ENCODE results near the gene BSN.
A peak's percentile ranks its signal among the peaks of the same experiment; 100 is the strongest.
"Not testable (repeated sequence)": the region's sequence is repeated elsewhere in the genome, so short reads cannot be mapped to it uniquely, and the experiment has no call there.

Gene BSN

DNA sequence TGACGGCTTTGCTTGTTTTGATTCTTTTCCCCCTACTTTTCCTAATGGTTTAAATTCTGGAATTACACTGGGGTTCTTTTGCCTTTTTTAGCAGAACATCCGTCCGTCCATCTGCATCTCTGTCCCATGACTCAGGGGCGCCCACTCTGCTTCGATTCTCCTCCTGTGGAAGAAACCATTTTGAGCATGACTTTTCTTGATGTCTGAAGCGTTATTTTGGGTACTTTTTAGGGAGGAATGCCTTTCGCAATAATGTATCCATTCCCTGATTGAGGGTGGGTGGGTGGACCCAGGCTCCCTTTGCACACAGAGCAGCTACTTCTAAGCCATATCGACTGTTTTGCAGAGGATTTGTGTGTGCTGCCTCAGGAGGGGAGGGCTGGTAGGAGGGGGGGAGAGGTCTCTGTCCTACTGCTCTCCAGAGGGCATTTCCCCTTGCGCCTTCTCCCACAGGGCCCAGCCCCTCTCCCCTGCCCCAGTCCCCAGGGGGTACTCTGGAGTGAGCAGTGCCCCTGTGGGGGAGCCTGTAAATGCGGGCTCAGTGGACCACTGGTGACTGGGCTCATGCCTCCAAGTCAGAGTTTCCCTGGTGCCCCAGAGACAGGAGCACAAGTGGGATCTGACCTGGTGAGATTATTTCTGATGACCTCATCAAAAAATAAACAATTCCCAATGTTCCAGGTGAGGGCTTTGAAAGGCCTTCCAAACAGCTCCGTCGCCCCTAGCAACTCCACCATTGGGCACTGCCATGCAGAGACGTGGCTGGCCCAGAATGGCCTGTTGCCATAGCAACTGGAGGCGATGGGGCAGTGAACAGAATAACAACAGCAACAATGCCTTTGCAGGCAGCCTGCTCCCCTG is 19.5 kb upstream of the BSN start:
- DNase-seq = no peak

DNA sequence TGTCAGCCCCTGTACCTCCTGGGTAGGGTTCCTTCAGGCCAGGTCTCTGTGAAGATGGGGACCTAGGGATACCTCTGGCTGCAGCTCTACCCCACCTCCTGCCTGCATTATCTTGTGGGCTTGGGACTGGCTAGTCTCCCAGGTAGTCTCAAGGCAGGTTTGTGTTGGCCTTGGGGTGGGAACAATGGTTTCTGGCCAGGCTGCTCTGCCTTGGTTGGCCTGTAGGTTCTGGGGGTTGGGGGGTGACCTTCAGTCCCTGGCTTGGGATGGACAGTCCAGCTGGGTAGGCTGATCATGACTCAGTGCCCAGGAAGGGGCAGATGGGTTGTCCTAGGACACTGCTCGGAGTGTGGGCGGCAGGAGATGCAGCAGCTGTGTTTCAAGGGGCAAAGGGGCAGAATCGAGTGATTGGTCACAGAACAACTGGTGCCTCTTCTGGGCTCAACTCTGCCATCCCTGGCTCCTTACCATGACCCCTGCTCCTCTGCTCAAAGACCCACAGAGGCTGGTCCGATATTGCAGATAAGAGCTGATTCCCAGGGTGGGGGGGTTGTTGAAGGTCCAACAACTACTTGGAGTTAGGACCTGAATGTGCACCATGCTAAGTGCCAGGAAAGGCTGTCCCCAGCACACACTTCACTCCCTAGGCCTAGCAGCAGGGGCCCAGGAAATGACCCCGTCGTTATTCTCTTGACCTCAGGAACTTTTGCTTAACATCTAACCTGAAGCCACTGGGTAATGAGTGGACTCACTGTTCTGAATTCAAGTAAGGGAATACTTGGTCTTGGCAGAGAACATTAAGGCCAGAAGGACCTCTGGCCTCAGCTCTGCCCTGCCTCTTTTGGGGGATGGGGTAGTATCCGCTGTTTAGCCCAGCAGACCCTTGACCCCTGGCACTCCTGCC is 18.1 kb upstream of the BSN start:
- no peak for DNase-seq

GRCh38 chr3:49536875-49537533 is 17.3 kb upstream of the BSN start:
- no peak for DNase-seq

- peak; percentile 90 for DNase-seq
Measured at GRCh38 chr3:49539659-49540560, 14.4 kb upstream of the BSN start.

GRCh38 chr3:49552087-49552486 is 2.2 kb upstream of the BSN start:
- DNase-seq = no peak

DNA sequence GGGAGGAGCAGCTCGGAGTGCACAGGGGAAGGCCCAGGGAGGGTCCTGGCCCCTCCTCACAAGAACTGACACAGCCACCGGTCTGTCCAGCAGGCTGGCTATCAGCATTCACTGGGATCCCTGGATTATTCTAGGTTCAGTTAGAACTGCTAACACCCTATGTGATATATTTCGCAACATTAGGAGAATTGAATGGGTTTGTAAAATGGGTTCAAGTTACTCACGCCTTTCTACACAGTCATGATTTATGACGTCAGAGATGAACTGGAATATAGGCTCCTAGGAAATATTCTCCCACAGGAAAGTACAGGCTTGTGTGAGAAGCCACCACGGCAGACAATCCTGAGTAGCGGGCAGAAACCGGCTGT is 969 bp upstream of the BSN start:
- no peak for DNase-seq

DNA sequence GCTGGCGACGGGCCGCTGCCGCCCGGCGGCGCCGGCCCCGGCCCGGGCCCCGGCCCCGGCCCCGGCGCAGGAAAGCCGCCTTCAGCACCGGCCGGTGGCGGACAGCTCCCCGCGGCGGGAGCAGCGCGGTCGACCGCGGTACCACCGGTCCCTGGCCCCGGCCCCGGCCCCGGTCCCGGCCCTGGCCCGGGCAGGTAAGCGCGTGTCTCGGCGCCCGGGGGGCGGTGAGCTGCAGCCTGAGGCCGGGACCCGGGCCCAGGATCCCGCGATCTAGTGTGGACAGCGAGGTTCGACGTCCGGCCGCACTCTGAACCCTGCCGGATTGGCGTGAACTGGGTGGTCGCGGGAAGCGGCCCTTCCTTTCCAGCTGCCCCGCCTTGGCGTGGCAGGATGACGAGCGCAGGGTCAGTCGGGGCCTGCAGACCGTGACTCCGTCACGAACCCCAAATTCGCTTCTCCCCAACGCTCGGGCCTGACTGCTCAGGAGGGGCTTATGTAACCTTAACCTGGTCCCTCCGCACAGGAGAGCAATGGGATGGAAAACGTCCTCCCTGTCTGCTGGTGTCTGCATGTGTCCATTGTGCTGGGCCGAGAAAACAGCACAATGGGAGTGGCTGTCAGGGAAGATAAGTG is 472 bp downstream of the BSN start:
- no peak for DNase-seq

- no peak for DNase-seq
Measured at GRCh38 chr3:49556500-49557275, 2.4 kb downstream of the BSN start.

DNA sequence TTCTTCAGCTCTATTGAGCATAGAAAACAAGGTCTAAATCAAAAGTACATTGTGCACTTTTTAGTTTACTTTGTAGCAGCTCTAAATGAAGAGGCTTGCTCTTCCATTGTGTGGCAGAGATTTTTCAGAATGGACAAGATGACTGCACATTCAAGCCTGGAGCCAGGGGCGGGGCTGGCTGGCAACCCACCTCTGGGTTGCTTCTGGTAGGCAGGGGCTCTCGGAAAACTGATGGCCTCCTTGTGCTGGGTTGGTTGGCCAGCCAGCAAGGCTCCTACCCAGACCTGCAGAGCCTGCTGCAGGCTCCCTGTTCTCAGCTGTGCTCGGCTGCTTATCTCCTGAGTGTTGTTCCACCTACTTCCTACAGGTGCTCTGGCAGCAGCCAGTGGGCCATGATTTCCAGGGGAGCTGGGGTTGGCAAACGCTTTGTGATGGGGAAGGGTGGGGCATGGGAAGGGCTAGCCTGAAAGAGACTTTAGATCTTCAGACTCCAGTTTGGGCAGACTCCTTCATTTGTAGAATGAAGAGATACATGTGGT is 8.8 kb downstream of the BSN start:
- no peak for DNase-seq

DNA sequence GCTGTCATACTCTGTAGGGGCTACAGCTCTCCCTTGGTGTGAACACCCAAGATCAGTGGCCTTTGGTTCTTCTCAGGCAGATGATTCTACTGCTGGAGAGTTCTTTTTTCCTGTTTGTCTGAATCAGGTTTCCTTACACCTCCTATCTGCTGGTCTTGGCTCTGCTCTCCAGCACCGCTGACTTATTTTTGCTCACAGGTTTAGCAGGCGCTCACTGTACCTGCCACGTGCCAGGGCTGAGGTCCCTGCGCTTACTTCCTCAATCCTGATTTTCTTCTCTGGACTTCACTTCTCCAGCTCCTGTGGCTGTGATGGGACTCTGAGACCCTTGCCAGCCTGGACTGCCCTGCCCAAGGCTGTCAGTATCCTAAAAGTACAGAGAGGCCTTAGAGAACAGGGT is 9.5 kb downstream of the BSN start:
- no peak for DNase-seq

DNA sequence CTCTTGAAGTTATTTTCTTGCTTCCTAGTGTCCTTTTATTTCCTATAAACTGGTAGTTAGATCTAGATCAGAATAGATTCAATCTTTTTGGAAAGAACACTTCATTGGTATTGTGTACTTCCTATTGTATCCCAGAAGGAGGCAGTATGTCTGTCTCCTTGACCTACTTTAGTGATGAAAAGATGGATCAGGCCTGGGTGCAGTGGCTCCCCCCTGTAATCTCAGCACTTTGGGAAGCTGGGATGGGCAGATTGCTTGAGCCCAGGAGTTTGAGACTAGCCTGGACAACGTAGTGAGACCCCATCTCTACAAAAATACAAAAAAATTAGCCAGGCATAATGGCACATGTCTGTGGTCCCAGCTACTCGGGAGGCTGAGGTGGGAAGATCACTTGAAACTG is 12.0 kb downstream of the BSN start:
- DNase-seq = no peak

DNA sequence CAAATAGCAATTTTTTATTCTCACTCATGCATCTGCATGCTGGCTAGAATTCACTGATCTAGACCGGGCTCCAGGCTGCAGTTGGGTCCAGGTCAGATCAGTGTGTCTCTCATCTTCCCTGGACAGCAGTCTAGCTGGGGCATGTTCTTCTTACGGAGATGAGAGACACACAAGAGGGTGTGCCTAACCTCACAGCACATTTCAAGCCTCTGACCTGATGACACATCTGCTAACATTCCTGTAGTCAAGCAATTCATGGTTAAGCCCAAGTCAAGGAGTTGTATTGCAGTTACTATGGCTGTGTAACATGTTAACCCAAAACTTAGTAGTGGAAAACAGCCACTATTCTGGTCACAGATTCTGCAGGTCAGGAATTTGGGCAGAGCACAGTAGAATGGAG is 13.1 kb downstream of the BSN start:
- DNase-seq = no peak

- DNase-seq = no peak
Measured at GRCh38 chr3:49568965-49569364, 14.7 kb downstream of the BSN start.

- DNase-seq = no peak
Measured at GRCh38 chr3:49570028-49570654, 15.9 kb downstream of the BSN start.

- no peak for DNase-seq
Measured at GRCh38 chr3:49582177-49582576, 27.9 kb downstream of the BSN start.

GRCh38 chr3:49585261-49585755 is 31.0 kb downstream of the BSN start:
- DNase-seq = not testable (repeated sequence)

- no peak for DNase-seq
Measured at GRCh38 chr3:49591615-49592014, 37.3 kb downstream of the BSN start.

DNA sequence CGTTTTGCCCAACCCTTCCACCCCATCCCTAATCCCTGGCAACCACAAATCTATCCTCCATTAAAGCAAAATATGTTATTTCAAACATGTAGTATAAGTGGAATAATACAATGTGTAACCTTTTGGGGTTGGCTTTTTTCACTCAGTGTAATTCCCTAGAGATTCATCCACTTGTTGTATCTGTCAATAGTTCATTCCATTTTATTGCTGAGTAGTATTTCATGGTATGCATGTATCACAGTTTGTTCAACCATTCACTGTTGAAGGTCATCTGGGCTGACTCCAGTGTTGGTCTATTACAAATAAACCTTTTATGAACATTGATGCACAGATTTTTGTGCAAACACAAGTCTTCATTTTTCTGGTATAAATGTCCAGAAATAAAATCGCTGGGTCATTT is 38.8 kb downstream of the BSN start:
- no peak for DNase-seq

DNA sequence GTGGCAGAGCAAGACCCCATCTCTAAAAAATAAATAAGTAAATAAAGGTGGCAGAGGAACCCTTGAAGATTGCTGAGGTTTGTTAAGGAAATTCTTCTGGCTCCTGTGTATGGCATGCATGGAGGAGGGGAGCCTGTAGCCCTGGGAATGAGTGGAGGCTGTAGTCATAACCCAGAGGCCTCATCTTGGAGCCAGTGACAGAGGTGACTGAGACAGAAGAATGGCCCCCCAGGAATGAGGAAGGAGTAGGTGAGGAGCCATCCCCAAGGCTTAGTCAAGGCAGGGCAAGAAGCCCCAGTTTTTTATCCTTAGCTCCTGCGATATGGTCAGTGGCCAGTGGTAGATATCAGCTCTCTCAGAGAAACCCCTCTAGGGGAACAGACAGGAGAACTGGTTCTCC is 46.5 kb downstream of the BSN start:
- DNase-seq = no peak

DNA sequence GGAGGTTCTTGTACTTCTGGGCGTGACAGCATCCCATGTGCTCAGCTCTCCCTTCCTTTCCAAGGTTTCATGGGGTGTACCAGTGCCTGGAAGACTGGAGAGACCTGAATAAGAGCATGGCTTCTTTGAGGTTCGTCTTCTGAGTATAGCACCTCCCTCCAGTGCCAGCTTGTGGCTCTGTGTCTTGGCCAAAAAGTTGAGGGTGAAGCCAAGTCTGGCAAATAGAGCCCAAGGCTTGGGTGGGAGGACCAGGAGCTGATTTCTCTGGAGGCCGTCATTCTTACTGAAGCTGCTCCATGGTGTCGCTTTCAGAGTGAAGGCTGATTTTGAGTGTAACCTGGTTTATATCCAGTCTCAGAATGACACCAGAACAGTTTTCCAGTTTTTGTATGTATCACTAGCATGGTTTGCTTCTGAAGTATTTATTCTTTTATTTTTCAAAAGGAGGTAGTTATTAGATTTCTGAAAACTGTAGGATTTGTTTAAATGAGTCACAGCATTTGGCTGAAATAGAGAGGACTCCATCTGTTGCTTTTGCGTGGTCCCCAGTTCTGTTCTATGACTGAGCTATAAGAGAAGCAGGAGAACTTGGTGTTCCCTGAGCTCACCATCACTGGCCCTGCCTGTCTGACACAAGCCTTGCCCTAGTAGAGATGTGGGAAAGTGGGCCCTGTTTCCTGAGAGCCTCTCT is 47.2 kb downstream of the BSN start:
- no peak for DNase-seq

All from NCI-H526 treated with DMSO at 0.1 percent for 48 hours (cell line).